ENCODE measurements around the gene FTSJ3. TPM values are rescaled to one million over a fixed set of nuclear protein-coding genes. Genes with fewer than 3 reads are reported as not detected.
A peak's percentile ranks its signal among the peaks of the same experiment; 100 is the strongest.

Gene FTSJ3
- total RNA-seq, 1 donor from 2014 or later = 39.4 TPM

DNA sequence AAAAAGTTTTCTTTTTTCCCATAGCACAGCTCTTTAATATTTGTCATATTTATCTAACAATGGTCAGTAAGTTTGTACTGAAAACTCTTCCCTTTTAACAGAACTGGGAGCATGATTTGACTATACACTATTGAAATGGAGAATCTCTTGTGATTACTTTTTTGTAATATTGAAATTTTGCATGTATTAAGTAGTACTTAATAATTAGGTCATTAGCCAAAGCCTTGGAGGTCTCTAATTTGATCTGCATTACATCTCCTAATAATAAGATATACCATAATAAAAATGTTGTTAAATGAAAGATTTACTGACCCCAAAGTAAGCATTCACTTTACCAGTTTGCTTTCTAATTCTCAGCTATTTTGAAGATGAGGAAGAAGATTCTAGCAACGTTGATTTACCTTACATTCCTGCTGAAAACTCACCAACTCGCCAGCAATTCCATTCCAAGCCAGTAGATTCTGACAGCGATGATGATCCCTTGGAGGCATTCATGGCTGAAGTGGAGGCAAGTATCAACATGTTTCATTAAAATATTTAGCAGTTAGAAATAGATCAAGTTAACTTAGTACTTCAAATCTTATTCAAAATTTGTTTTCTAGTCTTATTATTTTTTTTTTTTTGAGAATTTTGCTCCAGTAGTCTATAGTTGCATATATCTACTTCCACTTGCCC is 35.3 kb downstream of the FTSJ3 start:
- Histone ChIP-seq H3K9me3 (no peaks in the 10 kb centered on the region), H3K4me3 (no peak overlapping the region), H3K27me3 (no peaks in the 10 kb centered on the region), H3K4me1 (no peaks in the 10 kb centered on the region), H3K27ac (no peak overlapping the region), H3K36me3 (peaks cover 98% of the 10 kb centered on the region)
- intact Hi-C loops (cut with DNase I) = no loop called here
- no peak for DNase-seq
- TF ChIP-seq, protein P1, sequence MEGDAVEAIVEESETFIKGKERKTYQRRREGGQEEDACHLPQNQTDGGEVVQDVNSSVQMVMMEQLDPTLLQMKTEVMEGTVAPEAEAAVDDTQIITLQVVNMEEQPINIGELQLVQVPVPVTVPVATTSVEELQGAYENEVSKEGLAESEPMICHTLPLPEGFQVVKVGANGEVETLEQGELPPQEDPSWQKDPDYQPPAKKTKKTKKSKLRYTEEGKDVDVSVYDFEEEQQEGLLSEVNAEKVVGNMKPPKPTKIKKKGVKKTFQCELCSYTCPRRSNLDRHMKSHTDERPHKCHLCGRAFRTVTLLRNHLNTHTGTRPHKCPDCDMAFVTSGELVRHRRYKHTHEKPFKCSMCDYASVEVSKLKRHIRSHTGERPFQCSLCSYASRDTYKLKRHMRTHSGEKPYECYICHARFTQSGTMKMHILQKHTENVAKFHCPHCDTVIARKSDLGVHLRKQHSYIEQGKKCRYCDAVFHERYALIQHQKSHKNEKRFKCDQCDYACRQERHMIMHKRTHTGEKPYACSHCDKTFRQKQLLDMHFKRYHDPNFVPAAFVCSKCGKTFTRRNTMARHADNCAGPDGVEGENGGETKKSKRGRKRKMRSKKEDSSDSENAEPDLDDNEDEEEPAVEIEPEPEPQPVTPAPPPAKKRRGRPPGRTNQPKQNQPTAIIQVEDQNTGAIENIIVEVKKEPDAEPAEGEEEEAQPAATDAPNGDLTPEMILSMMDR (IDR thresholded peaks at IDR 0.05) = no peak
- no peak for ATAC-seq

- H3K4me1 ChIP-seq = no peaks in the 10 kb centered on the region
- no peaks in the 10 kb centered on the region for H3K9me3 ChIP-seq
- no peak overlapping the region for H3K27ac ChIP-seq
- no peaks in the 10 kb centered on the region for H3K27me3 ChIP-seq
- peaks cover 91% of the 10 kb centered on the region for H3K36me3 ChIP-seq
- no peak for ATAC-seq
- no peak overlapping the region for H3K4me3 ChIP-seq
- TF ChIP-seq, protein P1 (IDR thresholded peaks at IDR 0.05) = no peak
- intact Hi-C loops (cut with DNase I) = no loop called here
- DNase-seq = no peak
These were observed 37.4 kb downstream of the FTSJ3 start for GRCh38 chr17:63790057-63790456.

DNA sequence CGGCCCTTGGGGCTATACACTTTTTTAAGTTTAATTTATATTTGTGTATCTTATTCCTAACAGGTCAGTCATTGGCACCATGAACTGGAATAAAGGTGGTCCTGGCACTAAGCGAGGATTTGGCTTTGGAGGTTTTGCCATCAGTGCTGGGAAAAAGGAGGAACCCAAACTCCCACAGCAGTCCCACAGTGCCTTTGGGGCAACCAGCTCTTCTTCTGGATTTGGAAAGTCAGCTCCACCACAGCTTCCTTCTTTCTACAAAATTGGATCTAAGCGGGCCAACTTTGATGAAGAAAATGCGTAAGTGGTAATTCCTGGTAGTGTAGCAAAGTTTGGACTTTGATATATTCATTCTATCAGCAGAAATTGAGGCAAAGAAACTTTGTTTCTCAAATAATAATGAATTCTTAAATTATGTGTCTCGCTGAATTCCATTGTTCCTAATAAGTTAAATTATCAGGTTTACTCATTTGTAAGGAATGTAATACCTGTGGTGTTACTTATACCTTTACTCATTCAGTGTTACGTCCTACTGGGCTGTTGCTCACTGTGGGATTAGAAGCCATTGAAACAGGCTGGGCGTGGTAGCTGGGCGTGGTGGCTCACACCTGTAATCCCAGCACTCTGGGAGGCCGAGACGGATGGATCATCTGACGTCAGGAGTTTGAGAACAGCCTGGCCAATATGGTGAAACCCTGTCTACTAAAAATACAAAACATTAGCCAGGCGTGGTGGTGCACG is 40.3 kb downstream of the FTSJ3 start:
- Histone ChIP-seq H3K36me3 (peaks cover 69% of the 10 kb centered on the region), H3K27me3 (no peaks in the 10 kb centered on the region), H3K4me1 (no peaks in the 10 kb centered on the region), H3K4me3 (no peak overlapping the region), H3K9me3 (no peaks in the 10 kb centered on the region), H3K27ac (no peak overlapping the region)
- peak; percentile 59 for ATAC-seq
- TF ChIP-seq, protein P1 (IDR thresholded peaks at IDR 0.05) = no peak
- intact Hi-C loops (cut with DNase I) = no loop called here
- peak; percentile 26 for DNase-seq

- TF ChIP-seq, protein P1 (IDR thresholded peaks at IDR 0.05) = no peak
- DNase-seq (no peak), ATAC-seq (no peak)
- Histone ChIP-seq H3K36me3 (peaks cover 63% of the 10 kb centered on the region), H3K4me3 (no peak overlapping the region), H3K27ac (no peak overlapping the region), H3K27me3 (no peaks in the 10 kb centered on the region), H3K9me3 (no peaks in the 10 kb centered on the region), H3K4me1 (no peaks in the 10 kb centered on the region)
- intact Hi-C loops (cut with DNase I) = no loop called here
These were observed 41.3 kb downstream of the FTSJ3 start for GRCh38 chr17:63786117-63786516.

DNA sequence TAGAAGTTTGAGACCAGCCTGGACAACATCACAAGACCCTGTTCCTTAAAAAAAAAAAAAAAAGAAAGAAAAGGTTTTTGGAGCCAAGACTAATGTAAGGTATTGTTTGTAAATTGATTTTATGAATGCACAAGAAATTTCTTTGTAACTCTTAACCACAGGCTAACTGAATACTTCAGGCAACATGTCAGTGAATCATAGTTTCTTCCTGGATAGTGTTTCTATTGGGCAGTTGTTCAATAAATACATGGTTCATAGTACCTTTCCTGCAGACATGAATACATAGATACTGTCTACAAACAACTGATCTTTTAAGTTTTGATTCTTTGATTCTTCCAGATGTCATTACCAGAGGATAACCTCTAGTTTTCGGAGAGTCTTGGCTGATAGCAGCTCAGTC is 41.9 kb downstream of the FTSJ3 start:
- Histone ChIP-seq H3K27ac (no peak overlapping the region), H3K27me3 (no peaks in the 10 kb centered on the region), H3K4me1 (no peaks in the 10 kb centered on the region), H3K36me3 (peaks cover 61% of the 10 kb centered on the region), H3K4me3 (no peak overlapping the region), H3K9me3 (no peaks in the 10 kb centered on the region)
- intact Hi-C loops (cut with DNase I) = no loop called here
- DNase-seq (no peak), ATAC-seq (no peak)
- TF ChIP-seq, protein P1 (IDR thresholded peaks at IDR 0.05) = no peak

Data from upper lobe of right lung (tissue), 1 donor.